GM12875 (cell line): ENCODE data around the gene GZMM.

ENCODE experiments used
- H3K4me3 ChIP-seq: one replicate; pipeline ENCODE4 v1.5.1; 2011; ENCODE audit warnings: low read depth, low read length, control low read depth
- CTCF ChIP-seq: IDR thresholded peaks from 2 replicates; pipeline ENCODE4 v1.5.1; 2011; ENCODE audit warnings: low read depth, mild to moderate bottlenecking, control low read depth, inconsistent platforms, low read length, moderate library complexity, borderline replicate concordance; ENCODE audit not compliant: insufficient read depth

Gene GZMM

DNA sequence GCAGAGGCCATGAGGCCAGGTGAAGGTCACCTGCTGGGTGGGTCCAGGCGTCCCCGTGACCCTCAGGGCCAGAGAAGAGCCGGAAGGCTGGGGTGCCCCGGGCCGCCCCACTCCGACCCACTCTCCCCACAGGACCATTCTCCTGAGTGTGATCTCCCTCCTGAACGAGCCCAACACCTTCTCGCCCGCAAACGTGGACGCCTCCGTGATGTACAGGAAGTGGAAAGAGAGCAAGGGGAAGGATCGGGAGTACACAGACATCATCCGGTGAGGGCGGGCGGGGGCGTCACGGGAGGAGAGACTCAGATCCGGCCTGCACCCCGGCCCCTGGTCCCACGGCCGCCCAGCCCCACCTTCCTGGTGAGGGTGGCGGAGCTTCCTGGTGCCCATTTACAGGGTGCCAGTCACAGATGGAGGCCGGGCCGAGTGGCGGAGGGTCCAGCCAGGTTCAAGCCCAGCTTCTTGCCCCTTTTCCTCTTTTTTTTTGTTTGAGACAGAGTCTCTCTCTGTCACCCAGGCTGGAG is 6.9 kb upstream of the GZMM start:
- TF ChIP-seq CTCF = no peak

GRCh38 chr19:538641-539428 is 5.0 kb upstream of the GZMM start:
- no peak for TF ChIP-seq CTCF
- no peak overlapping the region for H3K4me3 ChIP-seq

More for the DNA sequence above, 6.9 kb upstream of the GZMM start:
- H3K4me3 ChIP-seq = no peak overlapping the region

DNA sequence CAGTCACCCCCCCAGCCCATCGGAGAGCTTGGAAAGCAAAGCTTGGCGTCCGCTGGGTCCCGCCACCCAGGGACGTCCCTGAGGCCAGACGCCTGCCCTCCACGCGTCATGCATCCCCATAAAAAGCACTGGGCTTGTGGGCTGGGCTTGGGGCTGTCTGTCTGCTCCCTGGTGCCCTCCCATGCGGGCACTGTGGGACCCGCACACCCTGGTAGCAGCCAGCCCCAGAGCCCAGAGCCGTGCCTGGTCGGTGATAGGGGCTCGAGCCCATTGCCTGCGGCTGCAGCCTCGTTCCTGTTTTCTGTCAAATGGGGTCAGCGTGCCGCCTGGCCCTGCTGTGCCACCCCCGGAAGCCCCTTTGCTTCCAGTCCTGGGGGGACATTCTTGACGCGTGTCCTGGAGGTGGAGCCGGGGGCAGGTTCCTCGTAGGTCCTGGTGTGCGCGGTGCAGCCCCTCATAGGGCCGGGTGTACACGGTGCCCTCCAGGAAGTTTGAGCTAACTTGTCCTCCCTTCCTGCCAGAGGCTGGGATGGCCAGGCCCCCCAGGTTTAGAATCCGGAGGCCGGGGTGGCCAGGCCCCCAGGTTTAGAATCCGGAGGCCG is 4.3 kb upstream of the GZMM start:
- TF ChIP-seq CTCF = no peak
- H3K4me3 ChIP-seq = no peak overlapping the region

DNA sequence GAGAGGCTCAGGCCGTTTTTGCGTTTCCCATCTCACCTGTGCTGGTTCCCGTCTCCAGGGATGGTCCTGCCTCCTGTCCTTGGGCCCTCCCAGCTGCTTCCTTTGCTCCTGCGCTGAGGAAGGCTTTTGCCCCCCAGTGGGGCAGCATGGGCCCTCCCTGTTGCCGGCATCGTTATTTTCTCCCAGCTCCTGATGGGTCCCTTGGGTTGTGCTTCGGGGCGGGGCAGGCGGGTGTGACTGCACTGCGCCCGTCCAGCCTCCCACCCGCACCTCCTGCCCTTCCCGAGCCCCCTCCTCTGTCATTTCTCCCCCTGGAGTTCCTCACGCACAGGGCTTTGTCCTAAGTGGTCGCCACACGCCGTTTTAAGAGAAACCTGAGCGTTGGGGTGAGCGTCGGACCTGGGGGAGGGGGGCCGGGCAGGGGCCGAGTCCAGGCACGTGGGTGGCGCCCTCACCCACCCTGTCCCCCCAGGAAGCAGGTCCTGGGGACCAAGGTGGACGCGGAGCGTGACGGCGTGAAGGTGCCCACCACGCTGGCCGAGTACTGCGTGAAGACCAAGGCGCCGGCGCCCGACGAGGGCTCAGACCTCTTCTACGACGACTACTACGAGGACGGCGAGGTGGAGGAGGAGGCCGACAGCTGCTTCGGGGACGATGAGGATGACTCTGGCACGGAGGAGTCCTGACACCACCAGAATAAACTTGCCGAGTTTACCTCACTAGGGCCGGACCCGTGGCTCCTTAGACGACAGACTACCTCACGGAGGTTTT is 2.8 kb upstream of the GZMM start:
- TF ChIP-seq CTCF = no peak
- H3K4me3 ChIP-seq = no peak overlapping the region

DNA sequence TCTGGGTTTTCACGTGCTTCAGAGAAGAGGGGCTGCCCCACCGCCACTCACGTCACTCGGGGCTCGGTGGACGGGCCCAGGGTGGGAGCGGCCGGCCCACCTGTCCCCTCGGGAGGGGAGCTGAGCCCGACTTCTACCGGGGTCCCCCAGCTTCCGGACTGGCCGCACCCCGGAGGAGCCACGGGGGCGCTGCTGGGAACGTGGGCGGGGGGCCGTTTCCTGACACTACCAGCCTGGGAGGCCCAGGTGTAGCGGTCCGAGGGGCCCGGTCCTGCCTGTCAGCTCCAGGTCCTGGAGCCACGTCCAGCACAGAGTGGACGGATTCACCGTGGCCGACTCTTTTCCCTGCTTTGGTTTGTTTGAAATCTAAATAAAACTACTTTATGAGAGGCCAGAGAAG is 2.2 kb upstream of the GZMM start:
- no peak for TF ChIP-seq CTCF
- H3K4me3 ChIP-seq = no peak overlapping the region

- TF ChIP-seq CTCF = no peak
Measured at GRCh38 chr19:542173-542866, 1.5 kb upstream of the GZMM start.

More at GRCh38 chr19:542173-542866, 1.5 kb upstream of the GZMM start:
- no peak overlapping the region for H3K4me3 ChIP-seq
